NCI-H1092 (cell line): ENCODE data around the gene SKA3.

Experiments used
- DNase-seq: peaks from one replicate; lab custom pipeline; 2025; lab: John Stamatoyannopoulos, UW

Gene SKA3

DNA sequence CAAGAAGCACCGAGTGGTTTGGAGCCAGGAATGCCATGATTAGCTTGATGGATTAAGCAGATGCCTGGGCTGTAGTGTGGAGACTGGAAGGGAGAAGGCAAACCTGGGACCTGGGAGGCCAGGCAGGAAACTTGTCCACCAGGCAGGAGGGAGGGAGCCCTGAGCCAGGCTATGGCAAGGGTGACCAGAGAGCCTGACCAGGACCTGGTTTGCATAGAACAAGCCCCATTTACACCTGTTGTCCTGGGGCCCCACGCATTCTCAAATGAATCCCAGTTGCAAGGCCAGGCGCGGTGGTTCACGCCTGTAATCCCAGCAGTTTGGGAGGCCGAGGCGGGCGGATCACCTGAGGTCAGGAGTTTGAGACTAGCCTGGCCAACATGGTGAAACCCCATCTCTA, 64.8 kb downstream of the SKA3 start:
- DNase-seq: no peak

DNA sequence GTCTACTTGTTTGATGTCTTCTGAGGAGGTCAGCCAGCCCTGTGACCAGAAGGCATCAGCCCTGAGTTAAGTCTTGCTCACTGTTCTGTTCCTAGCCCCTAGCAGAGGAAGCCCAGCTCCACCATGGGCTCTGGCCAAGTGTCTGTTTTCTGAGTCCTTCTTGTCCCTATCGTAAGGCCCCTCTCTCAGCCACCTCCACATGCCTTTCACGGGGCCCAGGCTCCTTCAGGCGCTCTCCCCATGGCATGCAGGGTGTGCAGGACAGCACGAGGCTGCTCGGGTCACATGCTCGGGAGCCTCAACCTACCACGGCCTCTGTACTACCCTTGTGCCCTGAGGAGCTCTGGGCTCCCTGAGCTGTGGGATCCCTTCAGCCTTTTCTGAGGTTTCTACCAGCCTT, 67.2 kb downstream of the SKA3 start:
- no peak for DNase-seq

DNA sequence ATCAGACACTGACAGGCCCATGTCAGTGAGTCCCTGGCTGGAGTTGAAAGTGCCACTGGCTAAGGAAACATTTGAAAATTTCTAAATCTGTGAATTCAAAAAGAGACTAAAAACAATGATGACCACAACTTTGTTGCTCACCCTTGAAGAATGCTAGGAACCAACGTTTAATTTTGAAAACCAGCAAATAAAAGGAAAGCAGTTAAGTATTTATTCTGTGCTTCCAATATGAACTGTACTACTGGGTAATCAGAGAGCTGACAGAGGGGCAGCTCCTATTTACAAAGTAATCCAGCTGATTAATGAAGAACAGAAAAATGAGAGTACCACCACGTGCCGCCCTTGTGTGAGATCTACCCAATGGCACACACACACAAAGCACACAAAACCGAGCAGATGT, 70.3 kb downstream of the SKA3 start:
- DNase-seq: no peak

DNA sequence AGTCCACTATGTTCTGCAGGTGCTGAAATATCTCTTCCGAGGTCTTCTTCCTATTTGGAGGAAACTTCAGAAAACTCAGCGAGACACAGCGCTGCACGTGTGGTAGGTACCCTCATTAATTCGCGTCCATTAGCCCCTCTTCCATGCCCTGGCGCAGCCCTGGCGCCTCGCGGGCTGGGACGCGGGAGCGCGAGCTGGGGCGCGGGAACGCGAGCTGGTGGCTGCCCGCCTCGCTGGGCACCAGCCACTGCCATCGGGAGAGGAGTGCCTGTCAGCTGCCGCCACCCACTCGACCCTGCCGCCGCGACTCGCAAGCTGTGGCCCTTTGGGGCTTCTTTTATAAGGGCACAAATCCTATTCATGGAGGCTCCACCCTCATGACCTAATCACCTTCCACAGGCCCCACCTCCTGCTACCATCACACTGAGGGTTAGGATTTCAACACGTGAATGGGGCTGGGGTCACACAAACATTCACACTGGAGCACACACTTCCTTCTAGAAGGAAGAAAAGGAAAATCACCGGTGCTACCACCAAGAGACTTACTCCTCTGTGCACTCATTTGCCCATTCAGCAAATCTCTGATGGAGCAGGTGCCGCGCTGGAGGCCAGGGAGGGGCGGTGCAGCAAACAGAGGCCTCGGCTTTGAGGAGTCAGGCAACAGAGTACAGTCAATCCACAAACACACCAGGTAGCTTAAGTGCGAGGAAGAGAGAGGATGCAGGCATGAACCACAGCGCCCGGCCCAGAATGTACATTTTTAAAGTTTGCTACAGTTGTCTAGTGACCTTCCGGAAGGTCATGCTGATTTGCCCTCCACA, 71.9 kb downstream of the SKA3 start:
- DNase-seq: no peak
